ENCODE results near the gene TESK2.

DNA sequence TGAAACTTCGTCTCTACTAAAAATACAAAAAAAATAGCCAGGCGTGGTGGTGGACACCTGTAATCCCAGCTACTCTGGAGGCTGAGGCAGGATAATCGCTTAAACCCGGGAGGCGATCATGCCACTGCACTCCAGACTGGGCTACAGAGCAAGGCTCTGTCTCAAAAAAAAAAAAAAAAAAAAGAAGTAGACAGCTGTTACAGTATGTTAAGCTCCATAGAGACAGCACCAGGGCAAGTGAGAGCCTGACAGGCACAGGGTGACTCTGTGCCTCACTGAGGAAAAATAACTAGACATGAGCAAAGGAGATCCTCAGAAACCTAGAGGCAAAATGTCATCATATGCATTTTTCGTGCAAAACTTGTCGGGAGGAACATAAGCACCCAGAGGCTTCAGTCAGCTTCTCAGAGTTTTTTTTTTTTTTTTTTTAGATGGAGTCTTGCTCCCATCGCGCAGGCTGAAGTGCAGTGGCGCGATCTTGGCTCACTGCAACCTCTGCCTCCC is 39.7 kb upstream of the TESK2 start:
- TF ChIP-seq CTCF (IDR thresholded peaks at IDR 0.05) (no peak), POLR2A (IDR thresholded peaks at IDR 0.05) (no peak)

Measured in adrenal gland (tissue), 5 donors.